PC-3 (cell line): ENCODE measurements around the gene CELF2. TPM values are rescaled to one million over a fixed set of nuclear protein-coding genes. Genes with fewer than 3 reads are reported as not detected.

ENCODE experiments used
- ATAC-seq: fragments of 200-7000 bp; cut with Tn5 transposase; 2 replicates; pipeline ENCODE4 v1.9.1; 2020; ENCODE audit warnings: mild to moderate bottlenecking, moderate library complexity
- BruUV-seq: library from RNA; stranded (reverse); fragments of 400-500 nt; replicated peaks from 2 replicates; lab custom pipeline; 2021; lab: Mats Ljungman, UMichigan
- CTCF ChIA-PET: fragments of 300-600 bp; sonication (Branson Sonifier 250); formaldehyde crosslinking; loops from one replicate; lab custom pipeline; 2022; ENCODE audit warnings: antibody characterized with exemption; lab: Charles Lee
- POLR2A ChIA-PET: fragments of 300-600 bp; sonication (Branson Sonifier 250); formaldehyde crosslinking; loops from one replicate; lab custom pipeline; 2022; ENCODE audit warnings: antibody characterized with exemption; ENCODE audit not compliant: unreplicated experiment; lab: Charles Lee
- DNase-seq: peaks from one replicate; pipeline ENCODE4 v3.0.0-alpha.2; 2015
- H2AFZ ChIP-seq: fragments of 300-600 bp; sonication (generic); 2 replicates; pipeline ENCODE4 v1.6.0; 2016; ENCODE audit warnings: antibody characterized with exemption, low read length
- H3F3A ChIP-seq: fragments of 300-600 bp; sonication (generic); one replicate; pipeline ENCODE4 v1.6.0; 2017; ENCODE audit warnings: antibody characterized with exemption, low read length, control low read depth, mild to moderate bottlenecking; ENCODE audit not compliant: unreplicated experiment
- H3K27ac ChIP-seq: fragments of 300-600 bp; sonication (generic); 2 replicates; pipeline ENCODE4 v1.5.1; 2016; ENCODE audit warnings: mild to moderate bottlenecking, low read length
- H3K27me3 ChIP-seq: fragments of 300-600 bp; sonication (generic); 2 replicates; pipeline ENCODE4 v1.6.1; 2016; ENCODE audit warnings: low read length, mixed read lengths
- H3K36me3 ChIP-seq: fragments of 300-600 bp; sonication (generic); 2 replicates; pipeline ENCODE4 v1.6.1; 2016; ENCODE audit warnings: low read depth, mixed run types, low read length, mixed read lengths
- H3K4me1 ChIP-seq: fragments of 300-600 bp; sonication (generic); 2 replicates; pipeline ENCODE4 v1.5.1; 2016; ENCODE audit warnings: low read length; ENCODE audit not compliant: insufficient read depth
- H3K4me2 ChIP-seq: fragments of 300-600 bp; sonication (generic); 2 replicates; pipeline ENCODE4 v1.6.0; 2016; ENCODE audit warnings: low read length
- H3K4me3 ChIP-seq: fragments of 300-600 bp; sonication (generic); 2 replicates; pipeline ENCODE4 v1.5.1; 2016; ENCODE audit warnings: mild to moderate bottlenecking, low read length, mixed read lengths
- H3K79me2 ChIP-seq: fragments of 300-600 bp; sonication (generic); 2 replicates; pipeline ENCODE4 v1.6.1; 2017; ENCODE audit warnings: low read length, mixed read lengths
- H3K9ac ChIP-seq: fragments of 300-600 bp; sonication (generic); 2 replicates; pipeline ENCODE4 v1.6.0; 2016; ENCODE audit warnings: mild to moderate bottlenecking, low read length
- H3K9me2 ChIP-seq: fragments of 300-600 bp; sonication (generic); replicated peaks from 2 replicates; pipeline ENCODE4 v1.6.1; 2016; ENCODE audit warnings: mixed run types, low read length, mixed read lengths
- H3K9me3 ChIP-seq: fragments of 300-600 bp; sonication (generic); 2 replicates; pipeline ENCODE4 v1.6.1; 2016; ENCODE audit warnings: low read length, mixed read lengths
- H4K20me1 ChIP-seq: fragments of 300-600 bp; sonication (generic); 2 replicates; pipeline ENCODE4 v1.6.1; 2016; ENCODE audit warnings: low read length, mixed read lengths
- CTCF ChIP-seq: fragments of 300-600 bp; sonication (generic); conservative IDR thresholded peaks from 2 replicates; pipeline ENCODE4 v1.5.1; 2017; ENCODE audit warnings: antibody characterized with exemption, low read depth, mild to moderate bottlenecking, low read length
- EZH2 ChIP-seq: fragments of 300-600 bp; sonication (generic); IDR thresholded peaks from one replicate; pipeline ENCODE4 v1.6.1; 2017; ENCODE audit warnings: antibody characterized with exemption, mild to moderate bottlenecking, low read length; ENCODE audit not compliant: unreplicated experiment
- EZH2phosphoT487 ChIP-seq: fragments of 300-600 bp; sonication (generic); IDR thresholded peaks from 2 replicates; pipeline ENCODE4 v1.6.1; 2018; ENCODE audit warnings: mild to moderate bottlenecking, antibody characterized with exemption, low read length, borderline replicate concordance
- intact Hi-C: fragments of 100-400 bp; cut with micrococcal nuclease; formaldehyde crosslinking; loops from 2 replicates; pipeline ENCODE4 v1.9.0; 2023
- total RNA-seq: library from RNA; depleted of rRNA; stranded (reverse); fragments of >200 nt; gene quantifications from 2 replicates; pipeline ENCODE4 v1.2.3, GENCODE V29; 2014

Gene CELF2
- total RNA-seq, 1 experiment from 2014 or later = not detected

GRCh38 chr10:11263767-11264166 lies 246.1 kb downstream of the CELF2 start:
- no peak for TF ChIP-seq EZH2
- TF ChIP-seq EZH2phosphoT487 = no peak
- no peak for TF ChIP-seq CTCF
- Histone ChIP-seq H3K27ac (no peak overlapping the region), H3K4me3 (no peak overlapping the region), H3K9me2 (no peaks in the 10 kb centered on the region), H3F3A (no peaks in the 10 kb centered on the region), H4K20me1 (no peaks in the 10 kb centered on the region), H3K36me3 (no peaks in the 10 kb centered on the region), H3K9ac (no peak overlapping the region), H3K4me1 (no peaks in the 10 kb centered on the region), H3K9me3 (no peaks in the 10 kb centered on the region), H3K79me2 (no peaks in the 10 kb centered on the region), H3K27me3 (peaks cover 23% of the 10 kb centered on the region), H2AFZ (no peak overlapping the region), H3K4me2 (no peak overlapping the region)
- no TSS peak for BruUV-seq
- ATAC-seq (no peak), DNase-seq (no peak)
- POLR2A ChIA-PET = no interaction called here
- CTCF ChIA-PET = no interaction called here
- intact Hi-C loops = no loop called here

GRCh38 chr10:11264296-11265048 lies 246.8 kb downstream of the CELF2 start:
- Histone ChIP-seq H3K79me2 (no peaks in the 10 kb centered on the region), H3K4me3 (no peak overlapping the region), H3K4me2 (no peak overlapping the region), H4K20me1 (no peaks in the 10 kb centered on the region), H3K4me1 (no peaks in the 10 kb centered on the region), H3K9me3 (no peaks in the 10 kb centered on the region), H3K9ac (no peak overlapping the region), H3K9me2 (no peaks in the 10 kb centered on the region), H3F3A (no peaks in the 10 kb centered on the region), H3K27ac (no peak overlapping the region), H3K36me3 (no peaks in the 10 kb centered on the region), H2AFZ (no peak overlapping the region), H3K27me3 (peaks cover 22% of the 10 kb centered on the region)
- CTCF ChIA-PET = no interaction called here
- no peak for ATAC-seq
- BruUV-seq = no TSS peak
- TF ChIP-seq EZH2phosphoT487 (no peak), CTCF (no peak), EZH2 (no peak)
- intact Hi-C loops = no loop called here
- no peak for DNase-seq
- POLR2A ChIA-PET = no interaction called here

- BruUV-seq = no TSS peak
- H3K4me3 ChIP-seq = no peak overlapping the region
Measured at GRCh38 chr10:11265484-11265883, 247.8 kb downstream of the CELF2 start.

More at GRCh38 chr10:11265484-11265883, 247.8 kb downstream of the CELF2 start:
- H4K20me1 ChIP-seq = no peaks in the 10 kb centered on the region
- no peaks in the 10 kb centered on the region for H3K4me1 ChIP-seq
- no peak overlapping the region for H3K4me2 ChIP-seq
- ChIA-PET POLR2A (no interaction called here), CTCF (no interaction called here)
- H3K36me3 ChIP-seq = no peaks in the 10 kb centered on the region
- 0 out of 2 replicates have a peak, but pooled peaks cover 25% of the 10 kb centered on the region for H3K27me3 ChIP-seq
- ATAC-seq (no peak), DNase-seq (no peak)
- H3K9ac ChIP-seq = no peak overlapping the region
- TF ChIP-seq CTCF (no peak), EZH2phosphoT487 (no peak), EZH2 (no peak)
- H3K79me2 ChIP-seq = no peaks in the 10 kb centered on the region
- H2AFZ ChIP-seq = no peak overlapping the region
- H3K9me3 ChIP-seq = no peaks in the 10 kb centered on the region
- no peak overlapping the region for H3K27ac ChIP-seq
- intact Hi-C loops = no loop called here
- H3F3A ChIP-seq = no peaks in the 10 kb centered on the region
- no peaks in the 10 kb centered on the region for H3K9me2 ChIP-seq
